Right lobe of liver (tissue), 6 donors: Measurements from ENCODE around the gene CCDC88A. TPM values are rescaled to one million over a fixed set of nuclear protein-coding genes. Genes with fewer than 3 reads are reported as not detected.

ENCODE experiments used
- ATAC-seq, 4 donors: fragments of 200-7000 bp; cut with Tn5 transposase; one replicate each; pipeline ENCODE4 v1.9.1; 2020; ENCODE audit warnings: mild to moderate bottlenecking in 4 of 4, moderate library complexity in 4 of 4
- DNase-seq, 3 donors: peaks; one replicate each; pipeline ENCODE4 v3.0.0-alpha.2; 2020
- H3K27ac ChIP-seq, 3 donors: fragments of 200-600 bp; one replicate each; pipeline ENCODE4 v1.8.0; 2022
- H3K27me3 ChIP-seq, 2 donors: fragments of 200-600 bp; one replicate each; pipeline ENCODE4 v1.8.0; 2022
- H3K36me3 ChIP-seq, 4 donors: fragments of 200-600 bp; sonication (generic) in 1 of 4; one replicate each; pipeline versions ENCODE4 v1.5.1 to v1.8.0; 2017 to 2022; ENCODE audit warnings: control low read depth in 1 of 4
- H3K4me1 ChIP-seq, 4 donors: fragments of 200-600 bp; sonication (generic) in 1 of 4; one replicate each; pipeline versions ENCODE4 v1.5.1 to v1.8.0; 2017 to 2022; ENCODE audit warnings: control low read depth in 1 of 4
- H3K4me3 ChIP-seq, 3 donors: fragments of 200-600 bp; one replicate each; pipeline ENCODE4 v1.8.0; 2022
- H3K9me3 ChIP-seq, 4 donors: fragments of 200-600 bp; sonication (generic) in 1 of 4; one replicate each; pipeline versions ENCODE4 v1.5.1 to v1.8.0; 2017 to 2022; ENCODE audit warnings: control low read depth in 1 of 4
- POLR2A ChIP-seq: fragments of 450-650 bp; IDR thresholded peaks from one replicate; pipeline ENCODE4 v1.6.1; 2017; ENCODE audit warnings: antibody characterized with exemption, mild to moderate bottlenecking
- WGBS: methylation state at CpG from one replicate; pipeline ENCODE4 v1.1.6; 2018; ENCODE audit warnings: low coverage, low lambda C conversion rate; ENCODE audit not compliant: insufficient coverage; ENCODE audit errors: missing lambda C conversion rate; 5-methylcytosine and 5-hydroxymethylcytosine counted together
- intact Hi-C, 2 donors: fragments of 100-400 bp; cut with DNase I; formaldehyde crosslinking; loops; one replicate each; pipeline versions ENCODE4 v1.11.2 to v1.14.1; 2022
- total RNA-seq, 6 experiments: library from RNA; depleted of rRNA in 2 of 6; stranded (reverse); fragments of >200 nt in 2 of 6; fragmentation: NEBNext Ultra II Directional in 3 of 6; extraction: Animal tissue kit (Norgen Biotek cat#: 25700) in 3 of 6; gene quantifications; one replicate each; pipeline versions ENCODE4 v1.1.0 to v1.2.4, GENCODE V29; 2016 to 2023
- TF ChIP-seq, protein P1 (sequence below), 4 donors: fragments of 200-600 bp in 3 of 4; fragments of 450-650 bp in 1 of 4; IDR thresholded peaks; one replicate each; pipeline versions ENCODE4 v1.5.1 to v1.8.0; 2016 to 2022; ENCODE audit warnings: antibody characterized with exemption in 4 of 4, mild to moderate bottlenecking in 2 of 4
- donor health status: DM: no; HTN: yes; CAD: no.
- donor health status: DM: no; HTN: no; CAD: no.
- donor health status: DM: no; HTN: no; CAD: no.
- donor health status: DM: no; HTN: yes; CAD: no.
- donor health status: DM: no; HTN: yes; CAD: no.

The CCDC88A gene
- total RNA-seq, 6 experiments from 2014 or later = 11.5 to 26.1 (median 18.5) TPM

DNA sequence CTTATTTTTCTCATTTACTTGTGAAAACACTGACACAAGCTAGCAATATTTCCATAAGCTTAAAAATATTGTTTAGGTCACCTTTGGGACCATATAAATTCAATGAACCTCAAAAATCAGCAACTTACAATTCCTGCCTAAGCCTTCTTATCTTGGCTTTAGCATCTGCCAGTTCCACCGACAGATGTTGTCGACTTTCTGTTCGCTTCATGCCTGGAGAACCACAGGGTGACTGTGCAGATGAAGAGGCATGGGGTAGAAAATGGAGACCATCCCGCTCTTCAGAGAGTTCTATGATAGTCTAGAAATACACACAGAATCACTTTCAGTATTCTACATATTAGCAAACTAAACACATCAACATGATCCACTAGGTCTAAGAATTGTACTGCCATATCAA, 64.2 kb downstream of the CCDC88A start:
- Histone ChIP-seq H3K36me3 (no peaks in the 10 kb centered on the region), H3K9me3 (no peaks in the 10 kb centered on the region), H3K4me1 (no peaks in the 10 kb centered on the region), H3K27me3 (no peaks in the 10 kb centered on the region), H3K4me3 (no peak overlapping the region), H3K27ac (no peak overlapping the region)
- ATAC-seq (no peak), DNase-seq (no peak)
- TF ChIP-seq POLR2A = no peak
- TF ChIP-seq, protein P1, sequence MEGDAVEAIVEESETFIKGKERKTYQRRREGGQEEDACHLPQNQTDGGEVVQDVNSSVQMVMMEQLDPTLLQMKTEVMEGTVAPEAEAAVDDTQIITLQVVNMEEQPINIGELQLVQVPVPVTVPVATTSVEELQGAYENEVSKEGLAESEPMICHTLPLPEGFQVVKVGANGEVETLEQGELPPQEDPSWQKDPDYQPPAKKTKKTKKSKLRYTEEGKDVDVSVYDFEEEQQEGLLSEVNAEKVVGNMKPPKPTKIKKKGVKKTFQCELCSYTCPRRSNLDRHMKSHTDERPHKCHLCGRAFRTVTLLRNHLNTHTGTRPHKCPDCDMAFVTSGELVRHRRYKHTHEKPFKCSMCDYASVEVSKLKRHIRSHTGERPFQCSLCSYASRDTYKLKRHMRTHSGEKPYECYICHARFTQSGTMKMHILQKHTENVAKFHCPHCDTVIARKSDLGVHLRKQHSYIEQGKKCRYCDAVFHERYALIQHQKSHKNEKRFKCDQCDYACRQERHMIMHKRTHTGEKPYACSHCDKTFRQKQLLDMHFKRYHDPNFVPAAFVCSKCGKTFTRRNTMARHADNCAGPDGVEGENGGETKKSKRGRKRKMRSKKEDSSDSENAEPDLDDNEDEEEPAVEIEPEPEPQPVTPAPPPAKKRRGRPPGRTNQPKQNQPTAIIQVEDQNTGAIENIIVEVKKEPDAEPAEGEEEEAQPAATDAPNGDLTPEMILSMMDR (IDR thresholded peaks at IDR 0.05) = no peak
- intact Hi-C loops = no loop called here
- 95% methylated on average over 4 of the region's 4 CpGs for WGBS

DNA sequence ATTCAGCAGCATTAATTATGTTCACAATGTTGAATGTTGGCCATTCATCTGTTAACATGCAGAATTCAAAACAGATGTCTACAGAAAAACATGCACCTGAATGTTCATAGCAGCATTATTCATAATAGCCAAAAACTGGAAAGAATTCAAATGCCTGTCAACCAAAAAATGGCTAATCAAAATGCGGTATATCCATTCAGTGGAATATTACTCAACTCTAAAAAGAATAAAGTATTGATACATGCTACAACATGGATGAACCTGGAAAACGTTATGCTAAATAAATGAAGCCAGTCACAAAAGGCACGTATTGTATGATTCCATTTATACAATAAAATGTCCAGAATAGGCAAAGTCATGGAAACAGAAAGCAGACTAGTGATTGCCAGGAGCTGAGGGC, 68.0 kb downstream of the CCDC88A start:
- H3K4me1 ChIP-seq = no peaks in the 10 kb centered on the region
- H3K9me3 ChIP-seq = no peaks in the 10 kb centered on the region
- intact Hi-C loops = no loop called here
- no peak overlapping the region for H3K4me3 ChIP-seq
- H3K27me3 ChIP-seq = no peaks in the 10 kb centered on the region
- TF ChIP-seq POLR2A = no peak
- TF ChIP-seq, protein P1 (IDR thresholded peaks at IDR 0.05) = no peak
- 100% methylated on average over 3 of the region's 3 CpGs for WGBS
- no peaks in the 10 kb centered on the region for H3K36me3 ChIP-seq
- DNase-seq (no peak), ATAC-seq (no peak)
- H3K27ac ChIP-seq = no peak overlapping the region

DNA sequence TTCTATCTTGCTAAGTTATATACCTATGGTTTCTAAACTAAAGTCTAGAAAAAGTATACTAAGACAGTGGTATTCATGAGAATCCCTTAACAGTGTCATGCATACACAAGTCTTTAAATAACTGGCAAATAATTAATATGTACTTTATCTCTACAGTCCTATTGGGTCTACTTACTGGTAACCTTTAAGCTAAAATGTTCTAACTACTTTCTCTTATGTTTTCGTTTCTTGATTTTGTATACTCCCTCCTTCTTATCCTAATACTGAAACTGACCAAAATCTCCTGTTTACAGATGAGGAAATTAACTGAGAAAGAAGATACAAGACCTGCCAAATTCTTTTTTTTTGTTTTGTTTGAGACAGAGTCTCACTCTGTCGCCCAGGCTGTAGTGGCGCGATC, 74.6 kb downstream of the CCDC88A start:
- H3K27ac ChIP-seq = no peak overlapping the region
- no peaks in the 10 kb centered on the region for H3K9me3 ChIP-seq
- intact Hi-C loops = no loop called here
- no peak for DNase-seq
- no peak overlapping the region for H3K4me3 ChIP-seq
- WGBS = 94% methylated on average over 4 of the region's 4 CpGs
- TF ChIP-seq POLR2A = no peak
- TF ChIP-seq, protein P1 (IDR thresholded peaks at IDR 0.05) = no peak
- ATAC-seq = no peak
- H3K27me3 ChIP-seq = no peaks in the 10 kb centered on the region
- peaks cover 0 to 2% (median 0%) of the 10 kb centered on the region in 4 donors for H3K36me3 ChIP-seq
- H3K4me1 ChIP-seq = no peaks in the 10 kb centered on the region

DNA sequence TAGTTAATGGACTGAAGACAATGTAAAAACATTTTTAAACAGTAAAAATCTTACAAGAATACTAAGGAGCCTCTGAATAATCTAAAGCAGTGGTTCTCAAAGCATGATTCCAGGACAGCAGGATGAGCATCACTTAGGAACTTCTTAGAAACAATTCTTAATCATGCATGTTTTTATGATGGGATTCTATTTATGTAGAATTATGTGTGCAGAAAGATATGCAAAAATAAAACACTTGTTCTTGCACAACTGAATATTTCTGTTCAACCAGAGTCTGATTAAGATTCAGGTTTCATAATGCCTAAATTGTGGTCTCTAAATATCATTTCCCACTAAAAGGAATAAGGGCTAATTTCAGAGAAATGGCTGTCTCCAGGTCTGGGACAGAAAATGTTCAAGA, 81.4 kb downstream of the CCDC88A start:
- H3K4me3 ChIP-seq = no peak overlapping the region
- H3K27ac ChIP-seq = no peak overlapping the region
- TF ChIP-seq, protein P1 (IDR thresholded peaks at IDR 0.05) = no peak
- TF ChIP-seq POLR2A = no peak
- H3K36me3 ChIP-seq = no peaks in the 10 kb centered on the region
- no peaks in the 10 kb centered on the region for H3K27me3 ChIP-seq
- ATAC-seq (no peak), DNase-seq (no peak)
- H3K9me3 ChIP-seq = no peaks in the 10 kb centered on the region
- no peaks in the 10 kb centered on the region for H3K4me1 ChIP-seq
- intact Hi-C loops = no loop called here

DNA sequence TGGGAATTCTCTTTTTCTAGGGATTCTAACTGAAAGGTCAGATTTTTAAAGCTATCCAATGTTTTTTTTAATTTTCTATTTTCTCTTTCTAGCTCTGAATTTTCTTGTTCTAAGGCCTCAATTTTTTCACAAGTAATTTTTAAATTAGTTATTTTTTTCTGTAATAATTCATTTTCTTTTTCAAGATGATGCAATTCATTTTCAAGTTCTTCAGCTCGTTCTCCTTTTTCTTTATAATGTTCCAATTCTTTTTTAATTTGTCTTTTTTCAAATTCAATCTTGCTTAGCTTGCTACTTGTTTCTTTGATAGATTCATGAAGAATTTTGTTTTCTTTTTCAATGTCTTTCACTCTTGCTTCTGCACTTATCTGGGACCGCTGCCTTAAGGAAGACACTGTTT, 84.9 kb downstream of the CCDC88A start:
- Histone ChIP-seq H3K4me1 (no peaks in the 10 kb centered on the region), H3K9me3 (no peaks in the 10 kb centered on the region), H3K27ac (no peak overlapping the region), H3K36me3 (no peaks in the 10 kb centered on the region), H3K4me3 (no peak overlapping the region), H3K27me3 (no peaks in the 10 kb centered on the region)
- DNase-seq (no peak), ATAC-seq (no peak)
- intact Hi-C loops = no loop called here
- TF ChIP-seq, protein P1 (IDR thresholded peaks at IDR 0.05) = no peak
- no peak for TF ChIP-seq POLR2A
- 90% methylated on average over 2 of the region's 2 CpGs for WGBS
